ENCODE results near the gene CDH4.

CDH4 gene

GRCh38 chr20:61644378-61645076 is 392.5 kb downstream of the CDH4 start:
- DNase-seq: no peak

GRCh38 chr20:61645732-61646131 is 393.7 kb downstream of the CDH4 start:
- DNase-seq: no peak

GRCh38 chr20:61646453-61646852 is 394.4 kb downstream of the CDH4 start:
- DNase-seq: no peak

GRCh38 chr20:61646986-61647385 is 394.9 kb downstream of the CDH4 start:
- no peak for DNase-seq

GRCh38 chr20:61647702-61648101 is 395.6 kb downstream of the CDH4 start:
- no peak for DNase-seq

GRCh38 chr20:61649105-61649859 is 397.2 kb downstream of the CDH4 start:
- no peak for DNase-seq

- DNase-seq: no peak
These were observed 397.8 kb downstream of the CDH4 start for GRCh38 chr20:61649860-61650162.

GRCh38 chr20:61650912-61651733 is 399.1 kb downstream of the CDH4 start:
- DNase-seq: no peak

GRCh38 chr20:61652146-61652545 is 400.1 kb downstream of the CDH4 start:
- no peak for DNase-seq

GRCh38 chr20:61654726-61655125 is 402.7 kb downstream of the CDH4 start:
- DNase-seq: no peak

- DNase-seq: peak in 1 of 56 donors; percentile 17
These were observed 403.5 kb downstream of the CDH4 start for GRCh38 chr20:61655591-61655990.

- DNase-seq: no peak
These were observed 404.1 kb downstream of the CDH4 start for GRCh38 chr20:61656198-61656597.

- no peak for DNase-seq
These were observed 405.8 kb downstream of the CDH4 start for GRCh38 chr20:61657721-61658377.

GRCh38 chr20:61658563-61658962 is 406.5 kb downstream of the CDH4 start:
- DNase-seq: no peak

- DNase-seq: no peak
These were observed 407.4 kb downstream of the CDH4 start for GRCh38 chr20:61659246-61659993.

- DNase-seq: no peak
These were observed 407.9 kb downstream of the CDH4 start for GRCh38 chr20:61659994-61660346.

GRCh38 chr20:61660559-61660958 is 408.5 kb downstream of the CDH4 start:
- no peak for DNase-seq

- no peak for DNase-seq
These were observed 409.0 kb downstream of the CDH4 start for GRCh38 chr20:61661025-61661424.

- DNase-seq: no peak
These were observed 409.5 kb downstream of the CDH4 start for GRCh38 chr20:61661583-61661982.

- peak in 1 of 56 donors; percentile 51 for DNase-seq
These were observed 410.3 kb downstream of the CDH4 start for GRCh38 chr20:61662226-61662967.
